IMR-90 (cell line): ENCODE measurements around the gene LTBP1.
A peak's percentile ranks its signal among the peaks of the same experiment; 100 is the strongest.

Experiments
- BHLHE40 ChIP-seq: fragments of 150-350 bp; IDR thresholded peaks from 2 replicates; pipeline ENCODE4 v1.6.1; 2016; ENCODE audit warnings: mild to moderate bottlenecking, low read depth, low read length
- CEBPB ChIP-seq: IDR thresholded peaks from 2 replicates; pipeline ENCODE4 v1.6.1; 2012; ENCODE audit warnings: low read depth, low read length, improper control_type of control experiment
- CTCF ChIP-seq: conservative IDR thresholded peaks from 2 replicates; pipeline ENCODE4 v1.5.1; 2012; ENCODE audit warnings: mild to moderate bottlenecking, low read depth, low read length, improper control_type of control experiment
- FOS ChIP-seq: fragments of 150-350 bp; IDR thresholded peaks from 2 replicates; pipeline ENCODE4 v1.6.1; 2016; ENCODE audit warnings: low read depth, low read length
- MXI1 ChIP-seq: IDR thresholded peaks from 2 replicates; pipeline ENCODE4 v1.6.1; 2012; ENCODE audit warnings: low read depth, mild to moderate bottlenecking, low read length, moderate library complexity, borderline replicate concordance
- POLR2A ChIP-seq: IDR thresholded peaks from 2 replicates; pipeline ENCODE4 v1.6.1; 2012; ENCODE audit warnings: mild to moderate bottlenecking, low read depth, low read length
- RCOR1 ChIP-seq: IDR thresholded peaks from 2 replicates; pipeline ENCODE4 v1.6.1; 2012; ENCODE audit warnings: mild to moderate bottlenecking, low read length, improper control_type of control experiment; ENCODE audit not compliant: insufficient replicate concordance
- RFX5 ChIP-seq: IDR thresholded peaks from 2 replicates; pipeline ENCODE4 v1.8.0; 2012; ENCODE audit warnings: low read depth, mild to moderate bottlenecking, low read length, moderate library complexity
- USF2 ChIP-seq: fragments of 150-350 bp; IDR thresholded peaks from 2 replicates; pipeline ENCODE4 v1.6.1; 2017; ENCODE audit warnings: mild to moderate bottlenecking, antibody characterized with exemption, low read length, low read depth

GRCh38 chr2:33321876-33322483, 375.2 kb downstream of the LTBP1 start:
- TF ChIP-seq POLR2A = no peak
- no peak for TF ChIP-seq MXI1
- no peak for TF ChIP-seq USF2
- no peak for TF ChIP-seq CTCF
- TF ChIP-seq RFX5 = no peak
- peak; percentile 17; the same call in 1 of the 2 replicates for TF ChIP-seq BHLHE40
- TF ChIP-seq FOS = no peak
- no peak for TF ChIP-seq CEBPB
- TF ChIP-seq RCOR1 = no peak
